Endothelial cell of umbilical vein (primary cell): ENCODE measurements around the gene OSBPL10. TPM values are rescaled to one million over a fixed set of nuclear protein-coding genes. Genes with fewer than 3 reads are reported as not detected.

Source experiments
- BruUV-seq: library from RNA; stranded (reverse); fragments of 400-500 nt; replicated peaks from 2 replicates; lab custom pipeline; 2021; lab: Mats Ljungman, UMichigan
- CTCF ChIA-PET: fragments of 300-600, 350-600 bp; sonication (Branson Sonifier 250); formaldehyde crosslinking; loops from one replicate; lab custom pipeline; 2021; ENCODE audit warnings: antibody characterized with exemption, inconsistent platforms; lab: Charles Lee
- POLR2A ChIA-PET: fragments of 300-600, 350-600 bp; sonication (Branson Sonifier 250); formaldehyde crosslinking; loops from one replicate; lab custom pipeline; 2021; ENCODE audit warnings: antibody characterized with exemption, inconsistent platforms; lab: Charles Lee
- DNase-seq: peaks from one replicate; pipeline ENCODE4 v3.0.0-alpha.2; 2011; ENCODE audit warnings: low read depth, low spot score
- FAIRE-seq: peaks from 2 replicates; lab custom pipeline; 2011; peaks lifted over from hg19 to GRCh38; lab: Jason Lieb, UNC
- H2AFZ ChIP-seq: 2 replicates; pipeline ENCODE4 v1.6.0; 2012; ENCODE audit warnings: low read depth, low read length, control low read depth, inconsistent platforms
- H3K27ac ChIP-seq: 2 replicates; pipeline ENCODE4 v1.5.1; 2011; ENCODE audit warnings: low read depth, mild to moderate bottlenecking, control low read depth, low read length, moderate library complexity; ENCODE audit not compliant: insufficient read depth
- H3K27me3 ChIP-seq, 2 experiments: 2 replicates each; pipeline versions ENCODE4 v1.6.0 to v1.6.1; 2011; ENCODE audit warnings: low read length in 2 of 2, mixed read lengths in 1 of 2; ENCODE audit not compliant: control insufficient read depth in 2 of 2, insufficient read depth in 2 of 2
- H3K36me3 ChIP-seq, 2 experiments: 2 replicates in 1 of 2; 3 replicates in 1 of 2; pipeline ENCODE4 v1.5.1; 2011; ENCODE audit warnings: low read length in 2 of 2, mild to moderate bottlenecking in 1 of 2, moderate library complexity in 1 of 2; ENCODE audit not compliant: control insufficient read depth in 2 of 2, insufficient read depth in 2 of 2; ENCODE audit errors: extremely low read depth in 1 of 2
- H3K4me1 ChIP-seq: 3 replicates; pipeline ENCODE4 v1.5.1; 2011; ENCODE audit warnings: mild to moderate bottlenecking, low read length; ENCODE audit not compliant: control insufficient read depth, insufficient read depth; ENCODE audit errors: extremely low read depth
- H3K4me2 ChIP-seq: 2 replicates; pipeline ENCODE4 v1.6.1; 2011; ENCODE audit warnings: low read length, control low read depth, mixed read lengths; ENCODE audit not compliant: insufficient read depth
- H3K4me3 ChIP-seq, 3 experiments: fragments of 200-600 bp in 1 of 3; sonication (generic), shearing (Covaris generic) in 1 of 3; replicated peaks in 1 of 3; 2 replicates each; pipeline ENCODE4 v1.5.1; 2011 to 2016; ENCODE audit warnings: control low read depth in 3 of 3, low read length in 3 of 3, mild to moderate bottlenecking in 2 of 3, inconsistent platforms in 1 of 3, low read depth in 1 of 3, moderate library complexity in 1 of 3; ENCODE audit not compliant: insufficient read depth in 1 of 3
- H3K79me2 ChIP-seq: 2 replicates; pipeline ENCODE4 v1.6.0; 2012; ENCODE audit warnings: low read length, inconsistent platforms; ENCODE audit not compliant: control insufficient read depth, insufficient read depth
- H3K9ac ChIP-seq: replicated peaks from 2 replicates; pipeline ENCODE3; 2011; ENCODE audit warnings: low read length, control low read depth; ENCODE audit not compliant: insufficient read depth; ENCODE audit errors: extremely low read depth
- H3K9me1 ChIP-seq: replicated peaks from 3 replicates; pipeline ENCODE4 v1.6.0; 2011; ENCODE audit warnings: mild to moderate bottlenecking, low read length; ENCODE audit not compliant: control insufficient read depth, insufficient read depth; ENCODE audit errors: extremely low read depth
- H3K9me3 ChIP-seq: replicated peaks from 2 replicates; pipeline ENCODE4 v1.5.1; 2012; ENCODE audit warnings: low read length, inconsistent platforms; ENCODE audit not compliant: control insufficient read depth, insufficient read depth
- H4K20me1 ChIP-seq: replicated peaks from 2 replicates; pipeline ENCODE3; 2011; ENCODE audit warnings: mild to moderate bottlenecking, low read length; ENCODE audit not compliant: control insufficient read depth, insufficient read depth; ENCODE audit errors: extremely low read depth
- FOS ChIP-seq: IDR thresholded peaks from 2 replicates; pipeline ENCODE4 v1.6.1; 2011; ENCODE audit warnings: mild to moderate bottlenecking, low read length, moderate library complexity, borderline replicate concordance; ENCODE audit not compliant: insufficient read depth
- GATA2 ChIP-seq: IDR thresholded peaks from 2 replicates; pipeline ENCODE4 v1.7.0; 2011; ENCODE audit warnings: low read depth, mild to moderate bottlenecking, moderate library complexity, mixed read lengths, low read length; ENCODE audit not compliant: insufficient read length, insufficient read depth
- JUN ChIP-seq: IDR thresholded peaks from 2 replicates; pipeline ENCODE4 v1.6.1; 2011; ENCODE audit warnings: borderline replicate concordance, low read depth; ENCODE audit not compliant: insufficient read length, insufficient read depth
- POLR2A ChIP-seq: IDR thresholded peaks from 2 replicates; pipeline ENCODE4 v1.6.1; 2012; ENCODE audit warnings: low read depth, mild to moderate bottlenecking, control low read depth, low read length
- POLR2AphosphoS5 ChIP-seq: IDR thresholded peaks from 2 replicates; pipeline ENCODE4 v1.6.1; 2012; ENCODE audit warnings: low read depth, mild to moderate bottlenecking, control low read depth, low read length, moderate library complexity; ENCODE audit not compliant: insufficient read depth
- dilution Hi-C: fragments of 300-500 bp; cut with MboI; formaldehyde crosslinking; loops from one replicate; pipeline ENCODE4 v1.15.0; 2019; ENCODE audit warnings: low sequenced_read_pairs; ENCODE audit not compliant: extremely low pct_ligation_motif_present
- intact Hi-C: fragments of 100-400 bp; cut with micrococcal nuclease; formaldehyde crosslinking; loops from one replicate; pipeline ENCODE4 v1.10.0; 2022
- polyA plus RNA-seq, 4 experiments: library from polyadenylated mRNA; depleted of rRNA in 3 of 4; stranded (reverse) in 3 of 4; unstranded in 1 of 4; fragments of >200 nt; gene quantifications; 2 replicates each; pipeline versions ENCODE4 v1.2.1 to v1.2.3, GENCODE V29; 2011 to 2012; ENCODE audit warnings: missing spikeins in 1 of 4
- total RNA-seq: library from RNA; stranded (reverse); gene quantifications from 2 replicates; pipeline ENCODE4 v1.2.3, GENCODE V29; 2021
- TF ChIP-seq, protein P1 (sequence below): IDR thresholded peaks from 2 replicates; pipeline ENCODE4 v1.6.1; 2011; ENCODE audit not compliant: insufficient read depth, insufficient read length
- TF ChIP-seq, protein P2 (sequence below), 2 donors: IDR thresholded peaks; 1 replicate in 1 of 2; 2 replicates in 1 of 2; pipeline ENCODE4 v1.5.1; 2011; ENCODE audit warnings: low read length in 2 of 2, mild to moderate bottlenecking in 2 of 2, moderate library complexity in 2 of 2, control low read depth in 1 of 2, inconsistent platforms in 1 of 2, low read depth in 1 of 2; ENCODE audit not compliant: insufficient read depth in 1 of 2; ENCODE audit errors: extremely low read depth in 1 of 2

Gene OSBPL10
- total and polyA plus RNA-seq, 2 donors (not counting 3 experiments of a cell fraction or from before 2014, with no cell fraction given): 10.8 to 47.6 TPM

DNA sequence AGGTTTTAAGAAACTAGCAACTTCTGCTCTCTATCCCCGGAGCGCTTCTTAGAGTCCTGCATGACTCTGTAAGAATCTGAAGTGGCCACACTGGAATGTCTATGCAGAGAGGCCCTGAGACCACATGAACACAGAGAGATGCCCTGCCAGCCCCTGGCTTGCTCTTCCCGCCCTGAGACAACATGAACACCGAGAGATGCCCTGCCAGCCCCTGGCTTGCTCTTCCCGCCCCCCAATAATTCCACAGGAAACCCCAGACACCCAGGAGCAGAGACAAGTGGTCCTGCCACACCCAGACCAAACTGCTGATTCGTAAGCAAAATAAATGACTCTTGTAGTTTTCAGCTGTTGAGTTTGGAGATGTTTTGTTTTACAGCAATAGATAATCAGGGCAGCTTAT lies 166.1 kb downstream of the OSBPL10 start:
- no peak overlapping the region for H3K27ac ChIP-seq

More for the DNA sequence above, 166.1 kb downstream of the OSBPL10 start:
- H3K36me3 ChIP-seq: no peaks in the 10 kb centered on the region
- H3K9me3 ChIP-seq: no peaks in the 10 kb centered on the region
- TF ChIP-seq, protein P1, sequence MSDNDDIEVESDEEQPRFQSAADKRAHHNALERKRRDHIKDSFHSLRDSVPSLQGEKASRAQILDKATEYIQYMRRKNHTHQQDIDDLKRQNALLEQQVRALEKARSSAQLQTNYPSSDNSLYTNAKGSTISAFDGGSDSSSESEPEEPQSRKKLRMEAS: no peak
- TF ChIP-seq POLR2AphosphoS5: no peak
- TF ChIP-seq, protein P2, sequence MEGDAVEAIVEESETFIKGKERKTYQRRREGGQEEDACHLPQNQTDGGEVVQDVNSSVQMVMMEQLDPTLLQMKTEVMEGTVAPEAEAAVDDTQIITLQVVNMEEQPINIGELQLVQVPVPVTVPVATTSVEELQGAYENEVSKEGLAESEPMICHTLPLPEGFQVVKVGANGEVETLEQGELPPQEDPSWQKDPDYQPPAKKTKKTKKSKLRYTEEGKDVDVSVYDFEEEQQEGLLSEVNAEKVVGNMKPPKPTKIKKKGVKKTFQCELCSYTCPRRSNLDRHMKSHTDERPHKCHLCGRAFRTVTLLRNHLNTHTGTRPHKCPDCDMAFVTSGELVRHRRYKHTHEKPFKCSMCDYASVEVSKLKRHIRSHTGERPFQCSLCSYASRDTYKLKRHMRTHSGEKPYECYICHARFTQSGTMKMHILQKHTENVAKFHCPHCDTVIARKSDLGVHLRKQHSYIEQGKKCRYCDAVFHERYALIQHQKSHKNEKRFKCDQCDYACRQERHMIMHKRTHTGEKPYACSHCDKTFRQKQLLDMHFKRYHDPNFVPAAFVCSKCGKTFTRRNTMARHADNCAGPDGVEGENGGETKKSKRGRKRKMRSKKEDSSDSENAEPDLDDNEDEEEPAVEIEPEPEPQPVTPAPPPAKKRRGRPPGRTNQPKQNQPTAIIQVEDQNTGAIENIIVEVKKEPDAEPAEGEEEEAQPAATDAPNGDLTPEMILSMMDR (IDR thresholded peaks at IDR 0.05; ENCODE audit: extremely low read depth in 1 of 2, insufficient read depth in 1 of 2, low read depth in 1 of 2, low read length in 2 of 2): no peak
- no peak for TF ChIP-seq JUN
- no peak for TF ChIP-seq GATA2
- TF ChIP-seq FOS: no peak
- TF ChIP-seq POLR2A: no peak
- BruUV-seq: no TSS peak
- H3K9ac ChIP-seq: no peak overlapping the region
- H4K20me1 ChIP-seq: no peaks in the 10 kb centered on the region
- no peak for DNase-seq
- FAIRE-seq: no peak
- no peaks in the 10 kb centered on the region for H3K79me2 ChIP-seq
- dilution Hi-C loops: no loop called here
- H2AFZ ChIP-seq: no peak overlapping the region
- no peaks in the 10 kb centered on the region for H3K4me1 ChIP-seq
- intact Hi-C loops: no loop called here
- no peaks in the 10 kb centered on the region for H3K27me3 ChIP-seq
- POLR2A ChIA-PET: no interaction called here
- H3K4me2 ChIP-seq: no peak overlapping the region
- no peaks in the 10 kb centered on the region for H3K9me1 ChIP-seq
- CTCF ChIA-PET: no interaction called here
- H3K4me3 ChIP-seq: no peak overlapping the region
